K562 (cell line): ENCODE measurements around the gene TGFB1I1. TPM values are rescaled to one million over a fixed set of nuclear protein-coding genes. Genes with fewer than 3 reads are reported as not detected.

ENCODE experiments used
- ARID2 ChIP-seq: fragments of 450-650 bp; IDR thresholded peaks from 2 replicates; pipeline ENCODE4 v1.6.1; 2017; ENCODE audit warnings: antibody characterized with exemption, mild to moderate bottlenecking
- CBX8 ChIP-seq: fragments of 200-600 bp; sonication (generic); IDR thresholded peaks from 2 replicates; pipeline ENCODE4 v1.6.1; 2012; ENCODE audit warnings: borderline replicate concordance, mixed run types, low read depth, mild to moderate bottlenecking, moderate library complexity, mixed read lengths, low read length, control low read depth, inconsistent platforms; ENCODE audit not compliant: poor library complexity, severe bottlenecking; ENCODE audit errors: extremely low read depth
- CUX1 ChIP-seq: fragments of 200-800 bp; sonication (Bioruptor generic); IDR thresholded peaks from 2 replicates; pipeline ENCODE4 v1.6.1; 2016; ENCODE audit warnings: missing genetic modification characterization, missing compliant biosample characterization
- ETV1 ChIP-seq: fragments of 450-650 bp; conservative IDR thresholded peaks from 2 replicates; pipeline ENCODE4 v1.6.1; 2016; ENCODE audit warnings: missing genetic modification characterization, control low read depth, low read depth, missing compliant biosample characterization
- HNRNPLL ChIP-seq: fragments of 200-400 bp; formaldehyde crosslinking; IDR thresholded peaks from 2 replicates; pipeline ENCODE4 v1.6.1; 2017; ENCODE audit warnings: low read length, low read depth, mild to moderate bottlenecking; ENCODE audit not compliant: poor library complexity, severe bottlenecking
- MECOM ChIP-seq: fragments of 250-450 bp; sonication (Bioruptor Pico); IDR thresholded peaks from 2 replicates; pipeline ENCODE4 v1.8.0; 2022; ENCODE audit warnings: inconsistent platforms
- NRF1 ChIP-seq, 2 experiments: fragments of 450-650 bp; IDR thresholded peaks in 1 of 2; conservative IDR thresholded peaks in 1 of 2; 2 replicates each; pipeline ENCODE4 v1.6.1; 2014; ENCODE audit warnings: mild to moderate bottlenecking in 2 of 2
- PCBP1 ChIP-seq: fragments of 200-400 bp; formaldehyde crosslinking; IDR thresholded peaks from 2 replicates; pipeline ENCODE4 v1.6.1; 2018; ENCODE audit warnings: mild to moderate bottlenecking, low read depth, low read length; ENCODE audit not compliant: poor library complexity, severe bottlenecking
- PHB2 ChIP-seq: fragments of 450-650 bp; IDR thresholded peaks from 2 replicates; pipeline ENCODE4 v1.6.1; 2017; ENCODE audit warnings: low read depth
- POLR2B ChIP-seq: fragments of 450-650 bp; IDR thresholded peaks from 2 replicates; pipeline ENCODE4 v1.6.1; 2018; ENCODE audit warnings: low read depth; ENCODE audit not compliant: partially characterized antibody
- POLR2G ChIP-seq: fragments of 200-400 bp; formaldehyde crosslinking; IDR thresholded peaks from 2 replicates; pipeline ENCODE4 v1.6.1; 2017; ENCODE audit warnings: low read depth, mild to moderate bottlenecking, antibody characterized with exemption, low read length, moderate library complexity
- RBM15 ChIP-seq: fragments of 200-400 bp; formaldehyde crosslinking; IDR thresholded peaks from 2 replicates; pipeline ENCODE4 v1.6.1; 2018; ENCODE audit warnings: mild to moderate bottlenecking, low read length, moderate library complexity; ENCODE audit not compliant: insufficient read depth
- RBM25 ChIP-seq: fragments of 200-400 bp; formaldehyde crosslinking; IDR thresholded peaks from 2 replicates; pipeline ENCODE4 v1.6.1; 2018; ENCODE audit warnings: low read length, low read depth, moderate library complexity; ENCODE audit not compliant: severe bottlenecking
- RCOR1 ChIP-seq, 2 experiments: IDR thresholded peaks; 2 replicates each; pipeline ENCODE4 v1.6.1; 2012; ENCODE audit warnings: low read depth in 2 of 2, low read length in 2 of 2, borderline replicate concordance in 1 of 2, improper control_type of control experiment in 1 of 2
- SP1 ChIP-seq: sonication (generic); formaldehyde crosslinking; IDR thresholded peaks from 2 replicates; pipeline ENCODE4 v1.8.1; 2022; ENCODE audit warnings: mild to moderate bottlenecking, missing genetic modification reagents
- SPI1 ChIP-seq: IDR thresholded peaks from 2 replicates; pipeline ENCODE4 v1.6.1; 2011; ENCODE audit warnings: low read depth, low read length, control low read depth, borderline replicate concordance
- STAT6 ChIP-seq: sonication (generic); formaldehyde crosslinking; IDR thresholded peaks from 2 replicates; pipeline ENCODE4 v1.8.1; 2023; ENCODE audit warnings: mild to moderate bottlenecking, missing genetic modification reagents
- ZFX ChIP-seq: sonication (generic); formaldehyde crosslinking; IDR thresholded peaks from 2 replicates; pipeline ENCODE4 v1.8.0; 2022; ENCODE audit warnings: mild to moderate bottlenecking, missing genetic modification reagents, moderate library complexity
- ZNF3 ChIP-seq: fragments of 250-450 bp; sonication (Bioruptor Pico); IDR thresholded peaks from 2 replicates; pipeline ENCODE4 v1.5.0; 2021; ENCODE audit warnings: mild to moderate bottlenecking, moderate library complexity
- ZNF316 ChIP-seq: fragments of 450-650 bp; IDR thresholded peaks from 2 replicates; pipeline ENCODE4 v1.6.1; 2016
- polyA plus RNA-seq, 8 experiments: library from polyadenylated mRNA; depleted of rRNA in 4 of 8; stranded (reverse) in 5 of 8; unstranded in 3 of 8; fragments of >200 nt; fragmentation: Nextera tagmentation in 2 of 8; fragmentation: Illumina TruSeq in 1 of 8; extraction: Ambion mirVana in 2 of 8; extraction: Trizol in 1 of 8; gene quantifications; 2 replicates each; pipeline versions ENCODE4 v1.2.1 to v1.2.3, GENCODE V29; 2011 to 2014; ENCODE audit warnings: inconsistent platforms in 1 of 8, missing spikeins in 1 of 8
- total RNA-seq, 7 experiments: library from RNA; depleted of rRNA in 6 of 7; stranded (reverse); fragments of >200 nt in 6 of 7; fragmentation: Illumina TruSeq in 2 of 7; extraction: Trizol in 2 of 7; gene quantifications; 2 replicates each; pipeline versions ENCODE4 v1.2.1 to v1.2.3, GENCODE V29; 2011 to 2021; ENCODE audit warnings: low replicate concordance in 1 of 7

TGFB1I1 gene
- total and polyA plus RNA-seq, 9 of the 15 experiments (the other 6 are each of a cell fraction or from before 2014, with no cell fraction given), result 0.04 to 0.91 (median 0.19) TPM

- no peak for TF ChIP-seq ZNF316
- TF ChIP-seq NRF1 (conservative IDR thresholded peaks at IDR 0.05 in 1 of 2, IDR thresholded peaks at IDR 0.05 in 1 of 2), result peak; percentile 58 to 69; a peak in 3 of 4 replicates
- peak; percentile 89 for TF ChIP-seq ETV1 (tag)
- no peak for TF ChIP-seq RBM25
- TF ChIP-seq ZFX (CRISPR knock-in tag), result peak; percentile 96
- peak; percentile 47 for TF ChIP-seq SP1 (CRISPR knock-in tag)
- TF ChIP-seq MECOM (CRISPR knock-in tag), result no peak
- no peak for TF ChIP-seq STAT6 (CRISPR knock-in tag)
- TF ChIP-seq RBM15, result no peak
- no peak for TF ChIP-seq CBX8
- TF ChIP-seq RCOR1 (IDR thresholded peaks at IDR 0.05; ENCODE audit: borderline replicate concordance in 1 of 2, low read depth in 2 of 2, low read length in 2 of 2), result 0 out of 4 replicates have a peak, but pooled peaks of 1 of the 2 experiments have one; percentile 31
- TF ChIP-seq POLR2G, result peak; percentile 99
- TF ChIP-seq ARID2, result no peak
- peak; percentile 78 for TF ChIP-seq POLR2B
- TF ChIP-seq CUX1 (CRISPR knock-in tag), result no peak
- no peak for TF ChIP-seq ZNF3 (CRISPR knock-in tag)
- TF ChIP-seq PHB2, result no peak
- TF ChIP-seq SPI1, result 0 out of 2 replicates have a peak, but pooled peaks have one; percentile 38
- TF ChIP-seq HNRNPLL, result peak; percentile 84
- TF ChIP-seq PCBP1, result peak; percentile 45
Observed at GRCh38 chr16:31507929-31508705, 36.2 kb downstream of the TGFB1I1 start, which contains the start of gene RUSF1 (continued).
